CD4-positive, alpha-beta T cell treated with Interleukin-1 beta for 1 hour (primary cell): ENCODE results near the gene DTNB.
A peak's percentile ranks its signal among the peaks of the same experiment; 100 is the strongest.

Source experiments
- DNase-seq, 2 donors: peaks; one replicate each; pipeline ENCODE4 v3.0.0-alpha.2; 2020 to 2022

Gene DTNB

GRCh38 chr2:25378731-25379490, 294.5 kb downstream of the DTNB start:
- no peak for DNase-seq

GRCh38 chr2:25377822-25378421, 295.5 kb downstream of the DTNB start:
- DNase-seq = no peak

GRCh38 chr2:25376750-25377621, 296.4 kb downstream of the DTNB start:
- peak; percentile 94 for DNase-seq

- no peak for DNase-seq
Observed at GRCh38 chr2:25375989-25376545, 297.3 kb downstream of the DTNB start.

- DNase-seq = no peak
Observed at GRCh38 chr2:25375371-25375988, 297.9 kb downstream of the DTNB start.

GRCh38 chr2:25374827-25375226, 298.6 kb downstream of the DTNB start:
- no peak for DNase-seq

- no peak for DNase-seq
Observed at GRCh38 chr2:25374411-25374810, 299.0 kb downstream of the DTNB start.

- no peak for DNase-seq
Observed at GRCh38 chr2:25373269-25373981, 300.0 kb downstream of the DTNB start.

- DNase-seq = no peak
Observed at GRCh38 chr2:25372405-25373268, 300.7 kb downstream of the DTNB start.

GRCh38 chr2:25371253-25372241, 301.8 kb downstream of the DTNB start:
- DNase-seq = no peak

- DNase-seq = no peak
Observed at GRCh38 chr2:25369876-25370275, 303.5 kb downstream of the DTNB start.

GRCh38 chr2:25369439-25369838, 303.9 kb downstream of the DTNB start:
- DNase-seq = no peak

- no peak for DNase-seq
Observed at GRCh38 chr2:25368660-25369059, 304.7 kb downstream of the DTNB start.

GRCh38 chr2:25367296-25367695, 306.1 kb downstream of the DTNB start:
- no peak for DNase-seq

- DNase-seq = no peak
Observed at GRCh38 chr2:25366629-25367028, 306.7 kb downstream of the DTNB start.

GRCh38 chr2:25365241-25365640, 308.1 kb downstream of the DTNB start:
- DNase-seq = no peak

- no peak for DNase-seq
Observed at GRCh38 chr2:25363733-25364132, 309.6 kb downstream of the DTNB start.

- peak; percentile 74 to 86 for DNase-seq
Observed at GRCh38 chr2:25362434-25363145, 310.8 kb downstream of the DTNB start.

GRCh38 chr2:25362049-25362433, 311.3 kb downstream of the DTNB start:
- peak; percentile 90 to 95 for DNase-seq
